ENCODE results near the gene VPS16.
A peak's percentile ranks its signal among the peaks of the same experiment; 100 is the strongest.

The VPS16 gene

GRCh38 chr20:2840138-2840966, at the start of gene VPS16, which contains the start of gene PCED1A:
Gene VPS16, plus strand, starts transcription at chr20:2840745. Its CDS starts 30 bp downstream, at chr20:2840775.
Gene PCED1A, minus strand, starts transcription at chr20:2840655. Its CDS starts 743 bp downstream, at chr20:2839912.
- peak; percentile 88 for DNase-seq

DNA sequence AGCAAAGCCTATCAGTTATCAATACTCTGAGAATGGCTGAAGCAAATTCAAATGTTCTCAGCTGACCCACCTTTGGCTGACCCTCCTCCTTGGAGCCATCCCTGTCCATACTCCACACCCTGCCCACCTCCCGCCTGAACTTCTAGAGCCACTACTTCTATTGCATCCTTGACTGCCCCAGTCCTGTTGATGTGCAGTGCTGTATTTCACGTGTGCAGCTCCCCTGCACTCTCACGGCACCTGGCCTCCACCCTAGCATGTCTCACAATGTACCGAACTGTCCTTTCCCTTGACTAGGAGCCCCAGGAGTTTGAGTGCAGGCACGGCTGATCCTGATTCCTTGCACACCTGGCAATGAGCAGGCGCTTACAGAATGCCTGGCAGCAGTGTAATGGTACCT, 47.1 kb upstream of the VPS16 start:
- no peak for DNase-seq

DNA sequence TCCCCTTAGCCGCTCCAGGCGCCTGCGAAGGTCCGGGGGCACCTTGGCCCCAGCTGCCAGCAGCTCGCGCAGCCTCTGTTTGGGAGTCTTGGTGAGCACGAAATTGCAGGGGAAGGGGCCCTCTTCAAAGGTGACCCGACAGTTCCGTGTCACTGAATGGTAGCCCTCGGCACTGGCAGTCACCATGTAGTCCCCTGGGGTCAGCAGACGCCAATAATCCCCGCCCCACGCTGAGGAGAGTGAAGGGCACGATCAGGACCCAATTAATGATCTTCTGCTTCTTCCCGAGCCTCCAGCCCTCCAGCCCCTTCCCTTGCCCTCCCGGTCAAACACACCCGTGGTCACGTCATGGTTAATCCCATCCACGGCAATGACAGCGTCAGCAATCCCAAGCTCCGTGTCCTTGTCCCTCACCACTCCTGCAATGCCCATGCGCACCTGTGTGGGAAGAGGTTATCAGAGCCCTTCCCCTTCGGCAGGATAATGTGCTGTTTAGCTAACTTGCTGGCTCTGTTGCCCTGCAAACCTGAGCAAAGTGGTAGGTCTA, 46.3 kb upstream of the VPS16 start:
- DNase-seq: no peak

DNA sequence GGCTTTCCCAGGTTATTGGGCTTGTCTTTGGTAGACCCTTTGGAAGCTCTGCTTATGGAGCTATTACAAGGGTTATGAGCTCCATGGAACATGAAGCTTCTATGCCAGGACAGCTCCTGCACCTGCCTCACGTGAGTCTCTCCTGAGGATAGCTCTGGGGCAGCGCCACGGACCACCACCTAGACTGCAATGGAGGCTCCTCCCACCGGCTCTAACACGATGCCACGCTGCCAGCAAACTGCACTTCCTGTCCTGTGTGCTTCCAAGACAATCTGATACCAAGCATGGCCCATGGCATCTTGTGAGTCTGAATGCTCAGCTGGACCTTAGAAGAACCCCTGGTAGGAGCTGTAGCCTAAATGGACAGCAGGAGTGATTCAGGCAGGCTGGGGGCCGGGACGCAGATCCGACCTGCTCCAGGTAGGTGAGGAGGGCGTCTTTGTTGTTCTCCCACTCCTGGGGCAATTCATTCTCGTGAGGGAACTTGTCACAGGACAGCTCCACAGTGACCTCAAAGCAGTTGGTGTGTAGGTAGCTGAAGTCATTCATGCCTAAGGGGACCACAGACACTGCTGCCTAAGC, 45.6 kb upstream of the VPS16 start:
- DNase-seq: no peak

GRCh38 chr20:2795451-2795850, 45.1 kb upstream of the VPS16 start:
- no peak for DNase-seq

GRCh38 chr20:2796011-2796660, 44.4 kb upstream of the VPS16 start:
- no peak for DNase-seq

- DNase-seq: no peak
Measured at GRCh38 chr20:2797136-2797983, 43.2 kb upstream of the VPS16 start.

DNA sequence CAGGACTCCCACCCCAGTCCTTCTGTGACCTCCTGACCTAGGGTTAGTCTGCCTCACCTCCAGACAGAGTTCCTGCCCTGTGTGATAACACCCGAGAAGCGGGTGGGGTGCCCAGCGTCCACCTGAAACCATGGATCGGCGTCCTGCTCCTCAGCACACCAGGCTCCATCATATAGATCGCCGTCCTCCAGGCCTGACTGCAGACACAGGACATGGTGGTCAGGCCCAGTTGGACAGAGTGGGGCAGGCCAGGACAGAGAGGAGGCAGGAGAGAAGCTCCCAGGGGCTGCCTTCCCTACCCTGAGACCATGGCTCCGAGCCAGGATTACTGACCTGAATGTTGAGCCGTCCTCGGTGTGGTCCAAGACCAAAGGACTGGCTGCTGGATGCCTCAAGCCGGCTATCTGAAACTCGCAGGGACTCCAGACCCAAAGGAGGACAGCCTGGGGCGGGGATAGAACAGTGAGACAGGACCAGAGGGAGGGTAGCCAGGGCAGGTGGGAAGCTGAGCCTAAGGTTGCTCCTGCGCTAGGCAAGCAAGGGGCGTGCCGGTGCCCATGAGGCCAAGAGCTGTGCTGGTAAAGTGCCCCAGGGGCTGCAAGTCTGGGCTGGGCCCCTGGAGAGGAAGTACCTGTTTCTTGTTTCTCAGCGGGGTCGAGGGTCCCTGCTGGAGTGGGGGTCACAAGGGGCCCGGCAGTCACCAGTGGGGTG, 42.3 kb upstream of the VPS16 start:
- DNase-seq: no peak

DNA sequence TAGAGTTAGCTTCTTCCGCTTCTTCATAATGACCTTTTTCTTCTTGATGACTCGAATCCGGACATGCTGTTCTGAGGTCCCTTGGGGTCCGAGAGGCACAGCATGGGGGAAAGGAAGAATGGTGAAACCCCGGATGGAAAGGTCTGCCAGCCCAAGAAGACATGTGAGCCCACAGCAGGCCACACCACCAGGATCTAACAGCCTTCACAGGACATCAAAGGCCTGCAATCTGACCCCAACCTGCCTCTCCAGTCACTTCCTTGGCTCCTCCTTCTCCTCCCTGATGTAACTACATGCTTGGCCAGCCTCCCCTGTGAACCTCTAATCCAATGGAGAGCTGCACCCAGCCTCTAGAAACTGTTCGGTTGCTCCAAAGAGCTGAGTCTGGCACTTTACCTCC, 41.7 kb upstream of the VPS16 start:
- DNase-seq: no peak

DNA sequence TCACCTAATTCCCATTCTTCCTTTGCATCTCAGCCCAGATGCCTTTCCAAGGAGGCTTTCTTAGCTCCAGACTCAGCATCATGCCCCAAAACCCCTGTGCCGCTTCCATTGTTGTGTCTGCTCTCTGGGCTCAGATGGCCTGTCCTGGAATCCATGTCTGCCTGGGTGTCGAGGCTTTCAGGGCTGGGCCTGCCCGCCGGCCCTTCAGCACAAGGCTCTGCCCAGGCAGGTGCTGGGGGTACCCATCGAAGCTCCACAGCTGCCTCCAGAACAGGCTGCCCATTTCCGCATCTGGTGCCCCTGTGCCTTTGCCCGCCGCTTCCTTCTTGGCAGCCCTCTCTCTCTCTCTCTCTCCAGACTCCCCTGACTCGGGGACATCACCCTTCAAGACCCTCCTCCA, 41.3 kb upstream of the VPS16 start:
- DNase-seq: no peak

- DNase-seq: no peak
Measured at GRCh38 chr20:2799688-2800520, 40.6 kb upstream of the VPS16 start.

GRCh38 chr20:2800521-2801285, 39.8 kb upstream of the VPS16 start, which contains the start of gene CPXM1:
Gene CPXM1, minus strand, starts transcription at chr20:2800627. Its CDS starts 55 bp downstream, at chr20:2800572.
- DNase-seq: no peak

- DNase-seq: no peak
Measured at GRCh38 chr20:2801286-2801728, 39.2 kb upstream of the VPS16 start.

DNA sequence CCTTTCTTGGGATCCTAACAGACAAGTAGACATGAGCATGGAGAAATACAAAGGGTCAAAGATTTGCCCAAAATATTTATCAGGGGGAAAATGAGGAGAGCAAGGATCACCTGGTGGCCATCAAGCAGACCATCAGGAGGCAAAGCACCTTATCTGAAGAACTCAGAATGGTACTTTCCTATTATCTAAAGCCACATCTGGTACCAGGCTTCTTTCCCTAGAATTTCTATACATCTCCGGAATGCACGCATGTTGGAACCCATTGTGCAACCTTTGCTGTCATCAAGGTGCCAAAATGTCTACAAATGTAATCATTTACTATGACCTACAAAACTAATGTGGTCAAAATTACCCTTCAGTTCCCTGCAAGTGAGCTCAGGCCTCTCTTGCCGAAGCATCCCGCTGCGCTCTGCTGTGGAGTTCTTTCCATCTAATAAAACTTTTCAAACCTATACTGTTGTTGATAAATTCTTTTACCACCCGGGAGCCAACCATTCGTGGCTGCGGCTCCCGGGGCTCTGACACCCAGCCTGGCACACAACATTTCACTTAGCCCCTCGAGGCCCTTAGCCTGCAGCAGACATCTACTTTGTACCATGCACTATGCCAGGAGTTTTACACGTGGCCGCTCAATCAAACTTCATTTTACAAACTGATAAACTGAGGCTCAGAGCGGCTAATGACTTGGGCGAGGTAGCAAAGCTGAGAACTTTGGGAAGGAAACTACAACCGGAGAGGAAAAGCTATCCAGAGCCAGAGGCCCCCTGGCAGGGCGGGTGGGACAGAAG, 36.3 kb upstream of the VPS16 start:
- DNase-seq: no peak

DNA sequence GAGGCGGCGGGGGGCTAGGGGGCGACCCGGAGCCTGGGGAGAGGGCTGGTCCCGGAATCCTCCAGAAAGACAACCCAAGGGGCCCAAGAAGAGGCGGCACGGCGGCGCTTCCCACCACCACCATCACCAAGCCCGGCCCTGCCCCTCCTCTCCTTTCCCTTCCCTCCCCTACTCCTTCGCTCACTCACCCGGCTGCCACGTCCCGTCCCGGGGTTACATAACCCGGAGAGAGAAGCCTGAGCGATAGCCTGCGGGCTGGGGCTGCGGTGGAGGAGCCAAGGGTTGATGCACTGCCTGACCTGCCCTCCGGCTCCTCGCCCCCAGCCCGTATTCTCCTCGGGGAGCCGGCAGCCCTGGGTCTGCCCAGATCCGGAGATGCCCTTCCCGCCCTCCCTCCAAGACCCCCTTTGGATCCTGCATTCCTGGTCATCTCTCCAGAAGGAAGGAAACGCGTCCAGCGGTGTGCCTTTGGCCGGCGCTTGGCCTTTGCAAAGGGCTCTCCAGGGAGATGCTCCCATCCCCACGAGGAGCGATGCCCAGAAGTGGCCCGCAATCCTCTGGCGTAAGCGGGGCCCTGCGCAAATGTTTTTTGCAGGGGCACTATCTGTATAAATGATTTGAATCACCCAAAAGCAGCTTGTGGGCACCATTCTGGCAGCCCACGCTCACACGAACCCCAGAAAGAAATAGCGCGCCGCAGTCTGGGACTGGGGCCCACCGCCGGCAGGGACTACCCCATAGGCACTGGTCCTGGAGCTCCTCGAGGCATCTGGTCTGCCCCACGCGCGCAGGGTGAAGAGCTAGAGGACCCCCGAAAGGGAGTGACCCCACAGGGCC, 35.5 kb upstream of the VPS16 start:
- DNase-seq: no peak

DNA sequence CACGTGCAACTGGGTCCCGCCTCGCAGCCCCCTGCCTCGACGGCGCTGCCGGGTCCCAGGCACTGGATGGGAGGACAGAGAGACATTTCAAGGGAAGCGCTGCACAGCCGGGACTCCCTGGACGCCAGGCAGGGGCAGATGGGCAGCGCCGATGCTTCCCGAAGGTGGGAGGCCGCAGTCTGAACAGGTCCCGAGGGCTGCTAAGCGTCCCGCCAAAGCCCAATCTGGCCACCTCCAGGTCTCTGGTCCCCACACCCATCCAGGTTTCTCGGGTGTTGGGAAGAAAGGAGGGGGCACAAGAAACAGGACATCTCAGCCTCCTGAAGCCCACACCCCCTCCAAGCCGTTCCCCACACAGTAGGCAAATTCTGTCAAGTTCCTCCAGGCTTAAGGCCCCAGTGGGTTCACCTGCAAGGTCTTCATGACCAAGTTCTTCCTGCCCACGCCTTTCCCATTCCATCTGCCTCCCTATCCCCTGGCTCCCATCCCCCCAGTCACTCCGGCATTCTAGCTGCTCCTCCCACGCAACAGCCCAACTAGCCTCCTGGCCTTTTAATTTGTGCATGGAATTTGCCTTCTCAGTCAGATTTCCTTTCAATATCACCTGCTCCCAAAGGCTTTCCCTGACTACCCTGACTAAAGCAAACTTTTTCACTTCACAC, 34.7 kb upstream of the VPS16 start:
- no peak for DNase-seq

- no peak for DNase-seq
Measured at GRCh38 chr20:2806351-2806701, 34.2 kb upstream of the VPS16 start.

DNA sequence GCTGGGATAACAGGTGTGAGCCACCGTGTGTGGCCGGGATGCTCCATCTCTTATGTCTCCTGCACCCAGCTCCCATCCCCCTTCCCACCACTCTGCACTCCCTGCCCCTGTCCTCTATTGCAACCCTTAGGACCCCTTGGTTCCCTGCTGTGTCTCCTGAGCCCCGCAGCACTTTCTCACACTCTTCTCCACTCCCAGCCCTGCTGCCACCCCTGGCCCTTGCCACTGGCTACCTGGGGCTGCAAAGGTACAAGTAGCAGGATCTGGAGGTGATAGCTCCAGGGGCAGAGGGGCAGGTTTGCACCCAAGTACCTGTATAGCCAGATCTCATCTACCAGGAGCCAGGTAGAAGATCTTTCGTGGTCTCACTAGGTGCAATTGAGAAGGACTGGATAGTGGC, 33.5 kb upstream of the VPS16 start:
- no peak for DNase-seq
